CD8-positive, alpha-beta memory T cell (primary cell): Measurements from ENCODE around the gene DGKI. TPM values are rescaled to one million over a fixed set of nuclear protein-coding genes. Genes with fewer than 3 reads are reported as not detected.

Experiments
- CTCF ChIA-PET: fragments of 350-600 bp; sonication (Branson Sonifier 250); formaldehyde crosslinking; loops from one replicate; lab custom pipeline; 2021; ENCODE audit warnings: antibody characterized with exemption; lab: Charles Lee
- POLR2A ChIA-PET: fragments of 350-600 bp; sonication (Branson Sonifier 250); formaldehyde crosslinking; loops from one replicate; lab custom pipeline; 2021; ENCODE audit warnings: antibody characterized with exemption; lab: Charles Lee
- DNase-seq, 5 donors: peaks; one replicate each; pipeline versions ENCODE4 v3.0.0 to v3.0.0-alpha.2; 2020 to 2022; ENCODE audit warnings: mixed read lengths in 1 of 5
- H3K27ac ChIP-seq: one replicate; pipeline ENCODE4 v1.7.0; 2013; ENCODE audit warnings: low read depth, mild to moderate bottlenecking, low read length, moderate library complexity
- H3K27me3 ChIP-seq: 2 replicates; pipeline ENCODE4 v1.7.0; 2013; ENCODE audit warnings: low read length, mild to moderate bottlenecking; ENCODE audit not compliant: insufficient read depth, poor library complexity, severe bottlenecking
- H3K36me3 ChIP-seq: 2 replicates; pipeline ENCODE4 v1.7.0; 2013; ENCODE audit warnings: mild to moderate bottlenecking, low read length, moderate library complexity; ENCODE audit not compliant: insufficient read depth
- H3K4me1 ChIP-seq: 2 replicates; pipeline ENCODE4 v1.7.0; 2013; ENCODE audit warnings: mild to moderate bottlenecking, low read length, moderate library complexity; ENCODE audit not compliant: insufficient read depth
- H3K4me3 ChIP-seq: 2 replicates; pipeline ENCODE4 v1.7.0; 2013; ENCODE audit warnings: mild to moderate bottlenecking, low read length
- H3K9me3 ChIP-seq: 2 replicates; pipeline ENCODE4 v1.7.0; 2013; ENCODE audit warnings: mild to moderate bottlenecking, low read length
- H3K27ac Mint-ChIP-seq, 8 donors: one replicate each; pipeline ENCODE4 v1.8.0; 2020 to 2021; ENCODE audit warnings: mixed read lengths in 8 of 8, mild to moderate bottlenecking in 6 of 8, inconsistent platforms in 3 of 8, moderate library complexity in 3 of 8
- H3K27me3 Mint-ChIP-seq, 2 donors: one replicate each; pipeline ENCODE4 v1.8.0; 2020 to 2021; ENCODE audit warnings: mixed read lengths in 2 of 2, mild to moderate bottlenecking in 1 of 2, moderate library complexity in 1 of 2
- H3K36me3 Mint-ChIP-seq, 3 donors: one replicate each; pipeline ENCODE4 v1.8.0; 2020 to 2021; ENCODE audit warnings: mixed read lengths in 3 of 3, inconsistent platforms in 1 of 3, mild to moderate bottlenecking in 1 of 3
- H3K4me1 Mint-ChIP-seq, 3 donors: one replicate each; pipeline ENCODE4 v1.8.0; 2020 to 2021; ENCODE audit warnings: mixed read lengths in 3 of 3, inconsistent platforms in 1 of 3, mild to moderate bottlenecking in 1 of 3
- H3K4me3 Mint-ChIP-seq, 7 donors: one replicate each; pipeline ENCODE4 v1.8.0; 2020 to 2021; ENCODE audit warnings: mixed read lengths in 7 of 7, mild to moderate bottlenecking in 6 of 7, moderate library complexity in 4 of 7, inconsistent platforms in 2 of 7
- H3K9me3 Mint-ChIP-seq, 5 donors: one replicate each; pipeline ENCODE4 v1.8.0; 2020 to 2022; ENCODE audit warnings: mixed read lengths in 5 of 5, mild to moderate bottlenecking in 3 of 5, moderate library complexity in 2 of 5, inconsistent platforms in 1 of 5
- polyA plus RNA-seq: library from polyadenylated mRNA; unstranded; fragments of 300-500 nt; fragmentation: Illumina TruSeq; gene quantifications from one replicate; pipeline ENCODE4 v1.2.3, GENCODE V29; 2021
- total RNA-seq, 2 experiments: library from RNA; stranded (reverse); gene quantifications; one replicate each; pipeline ENCODE4 v1.2.3, GENCODE V29; 2021

The DGKI gene
- total and polyA plus RNA-seq, 3 experiments from 2014 or later: 1.3 to 1.4 TPM; not detected in 1

GRCh38 chr7:137579913-137580640, 266.7 kb downstream of the DGKI start:
- Histone ChIP-seq H3K27ac (no peak overlapping the region), H3K4me3 (no peak overlapping the region), H3K36me3 (no peaks in the 10 kb centered on the region), H3K27me3 (no peaks in the 10 kb centered on the region), H3K9me3 (no peaks in the 10 kb centered on the region), H3K4me1 (no peaks in the 10 kb centered on the region)
- ChIA-PET CTCF (no interaction called here), POLR2A (no interaction called here)
- H3K9me3 Mint-ChIP-seq: no peaks in the 10 kb centered on the region
- H3K27me3 Mint-ChIP-seq: peaks cover 0 to 2% of the 10 kb centered on the region in 2 donors
- no peak overlapping the region for H3K27ac Mint-ChIP-seq
- DNase-seq: no peak
- no peaks in the 10 kb centered on the region for H3K4me1 Mint-ChIP-seq
- no peak overlapping the region for H3K4me3 Mint-ChIP-seq
- no peaks in the 10 kb centered on the region for H3K36me3 Mint-ChIP-seq

DNA sequence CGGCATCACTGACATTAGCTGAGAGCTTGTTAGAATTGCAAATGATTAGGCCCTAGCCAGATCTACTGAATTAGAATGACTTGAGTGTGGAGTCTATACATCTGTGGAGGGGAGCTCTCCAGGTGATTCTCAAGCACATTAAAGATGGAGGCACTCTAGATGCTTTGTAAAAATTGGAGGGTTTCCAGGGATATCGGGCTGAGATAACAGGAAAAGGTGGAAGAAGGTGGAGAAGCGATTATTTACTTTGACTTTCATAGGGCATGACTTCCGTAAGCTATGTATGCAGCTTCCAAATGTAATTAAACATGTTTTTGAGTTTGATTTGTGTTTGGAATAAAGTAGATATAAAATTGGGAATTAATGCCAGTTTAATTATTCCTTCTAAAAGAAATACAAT, 268.2 kb downstream of the DGKI start:
- Histone ChIP-seq H3K36me3 (no peaks in the 10 kb centered on the region), H3K27me3 (no peaks in the 10 kb centered on the region), H3K4me1 (no peaks in the 10 kb centered on the region), H3K9me3 (no peaks in the 10 kb centered on the region), H3K4me3 (no peak overlapping the region), H3K27ac (no peak overlapping the region)
- H3K4me3 Mint-ChIP-seq: no peak overlapping the region
- no peak for DNase-seq
- no peak overlapping the region for H3K27ac Mint-ChIP-seq
- CTCF ChIA-PET: no interaction called here
- peaks cover 0 to 2% of the 10 kb centered on the region in 2 donors for H3K27me3 Mint-ChIP-seq
- no peaks in the 10 kb centered on the region for H3K4me1 Mint-ChIP-seq
- POLR2A ChIA-PET: no interaction called here
- H3K9me3 Mint-ChIP-seq: no peaks in the 10 kb centered on the region
- no peaks in the 10 kb centered on the region for H3K36me3 Mint-ChIP-seq

- no peak overlapping the region for H3K4me3 Mint-ChIP-seq
- H3K4me1 ChIP-seq: no peaks in the 10 kb centered on the region
- H3K27ac Mint-ChIP-seq: no peak overlapping the region
- H3K27ac ChIP-seq: no peak overlapping the region
- H3K4me1 Mint-ChIP-seq: no peaks in the 10 kb centered on the region
- CTCF ChIA-PET: no interaction called here
- POLR2A ChIA-PET: no interaction called here
- H3K4me3 ChIP-seq: no peak overlapping the region
- H3K9me3 ChIP-seq: no peaks in the 10 kb centered on the region
- no peaks in the 10 kb centered on the region for H3K36me3 ChIP-seq
- H3K36me3 Mint-ChIP-seq: no peaks in the 10 kb centered on the region
- no peaks in the 10 kb centered on the region for H3K27me3 ChIP-seq
- no peak for DNase-seq
- no peaks in the 10 kb centered on the region for H3K9me3 Mint-ChIP-seq
- peaks cover 0 to 2% of the 10 kb centered on the region in 2 donors for H3K27me3 Mint-ChIP-seq
Observed at GRCh38 chr7:137577184-137577583, 269.6 kb downstream of the DGKI start.

DNA sequence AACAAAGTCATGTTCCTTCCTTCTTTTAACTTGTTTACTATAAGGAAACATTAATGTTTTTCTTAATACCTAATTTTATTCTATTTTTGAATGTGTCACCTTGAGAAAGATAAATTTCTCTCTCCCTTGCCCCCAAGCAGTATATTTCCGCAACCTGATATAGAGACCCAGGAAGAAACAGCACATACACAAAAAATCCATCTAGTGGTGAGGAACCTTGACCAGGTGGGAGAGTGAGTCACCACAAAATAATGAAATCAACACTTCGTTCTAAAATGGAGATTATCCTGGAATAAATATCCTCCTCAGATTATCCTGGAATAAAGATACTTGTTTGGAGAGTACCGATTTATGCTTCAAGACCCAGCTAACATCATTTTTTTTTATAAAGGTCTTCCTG, 270.3 kb downstream of the DGKI start:
- H3K9me3 ChIP-seq: no peaks in the 10 kb centered on the region

GRCh38 chr7:137574812-137575211, 272.0 kb downstream of the DGKI start:
- ChIA-PET POLR2A (no interaction called here), CTCF (no interaction called here)
- Mint-ChIP-seq H3K4me1 (no peaks in the 10 kb centered on the region), H3K27me3 (peaks cover 0 to 2% of the 10 kb centered on the region in 2 donors), H3K4me3 (no peak overlapping the region), H3K9me3 (peaks cover 0 to 1% (median 0%) of the 10 kb centered on the region in 5 donors), H3K27ac (no peak overlapping the region), H3K36me3 (no peaks in the 10 kb centered on the region)
- no peak overlapping the region for H3K4me3 ChIP-seq
- H3K27me3 ChIP-seq: no peaks in the 10 kb centered on the region
- no peaks in the 10 kb centered on the region for H3K9me3 ChIP-seq
- no peaks in the 10 kb centered on the region for H3K36me3 ChIP-seq
- H3K4me1 ChIP-seq: no peaks in the 10 kb centered on the region
- no peak for DNase-seq
- no peak overlapping the region for H3K27ac ChIP-seq

More for the DNA sequence above, 270.3 kb downstream of the DGKI start:
- H3K27ac ChIP-seq: no peak overlapping the region
- H3K4me3 ChIP-seq: no peak overlapping the region
- Mint-ChIP-seq H3K4me3 (no peak overlapping the region), H3K4me1 (no peaks in the 10 kb centered on the region), H3K27ac (no peak overlapping the region), H3K27me3 (peaks cover 0 to 2% of the 10 kb centered on the region in 2 donors), H3K9me3 (peaks cover 0 to under 1% (median 0%) of the 10 kb centered on the region in 5 donors), H3K36me3 (no peaks in the 10 kb centered on the region)
- H3K27me3 ChIP-seq: no peaks in the 10 kb centered on the region
- no peaks in the 10 kb centered on the region for H3K4me1 ChIP-seq
- H3K36me3 ChIP-seq: no peaks in the 10 kb centered on the region
- CTCF ChIA-PET: no interaction called here
- POLR2A ChIA-PET: no interaction called here
- DNase-seq: no peak

DNA sequence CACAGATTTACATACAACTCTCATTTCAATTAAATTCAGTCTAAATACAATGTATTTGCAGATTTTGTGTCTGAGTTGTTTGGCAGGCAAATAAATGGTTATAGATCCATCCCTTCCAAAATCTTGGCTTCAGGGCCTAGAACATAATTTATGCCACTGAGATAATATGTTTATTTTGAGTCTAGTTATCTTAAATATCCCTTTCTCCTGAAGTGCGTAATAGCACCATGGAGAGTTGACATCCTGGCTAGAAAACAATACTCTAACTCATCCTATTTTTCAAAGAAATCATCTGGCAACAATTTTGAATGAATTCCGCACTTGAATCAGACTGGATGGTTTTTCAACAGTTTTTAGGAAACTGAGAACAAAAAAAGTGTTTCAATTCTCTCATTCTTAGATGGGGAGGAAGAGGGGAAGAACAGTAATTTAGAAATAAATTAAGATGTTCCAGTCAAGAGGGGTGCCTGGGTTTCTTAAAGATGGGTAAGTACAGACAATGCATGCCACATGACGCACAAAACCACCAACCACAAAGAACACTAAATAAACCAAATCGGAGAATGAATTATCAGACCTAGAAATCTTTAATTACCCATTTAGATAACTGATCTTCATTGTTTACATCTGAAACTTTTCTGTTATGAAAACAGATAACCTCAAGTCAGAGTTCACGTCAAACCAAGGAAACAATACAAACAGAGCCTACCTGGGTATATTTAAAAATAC, 274.6 kb downstream of the DGKI start:
- POLR2A ChIA-PET: no interaction called here
- no peak for DNase-seq
- peaks cover 0 to 1% (median 0%) of the 10 kb centered on the region in 5 donors for H3K9me3 Mint-ChIP-seq

GRCh38 chr7:137564677-137565076, 282.1 kb downstream of the DGKI start:
- DNase-seq: no peak
- no peaks in the 10 kb centered on the region for H3K4me1 ChIP-seq
- no peaks in the 10 kb centered on the region for H3K27me3 ChIP-seq
- Mint-ChIP-seq H3K4me1 (no peaks in the 10 kb centered on the region), H3K27ac (no peak overlapping the region), H3K36me3 (peaks cover 0 to 4% (median 0%) of the 10 kb centered on the region in 3 donors), H3K9me3 (peaks cover 0 to 6% (median 0%) of the 10 kb centered on the region in 5 donors), H3K27me3 (peaks cover 0 to 2% of the 10 kb centered on the region in 2 donors), H3K4me3 (no peak overlapping the region)
- no peak overlapping the region for H3K4me3 ChIP-seq
- CTCF ChIA-PET: no interaction called here
- no peak overlapping the region for H3K27ac ChIP-seq
- H3K36me3 ChIP-seq: no peaks in the 10 kb centered on the region
- no peaks in the 10 kb centered on the region for H3K9me3 ChIP-seq
- POLR2A ChIA-PET: no interaction called here

More for the DNA sequence above, 274.6 kb downstream of the DGKI start:
- H3K27ac ChIP-seq: no peak overlapping the region
- Mint-ChIP-seq H3K4me3 (no peak overlapping the region), H3K4me1 (no peaks in the 10 kb centered on the region), H3K27me3 (no peaks in the 10 kb centered on the region), H3K36me3 (no peaks in the 10 kb centered on the region), H3K27ac (no peak overlapping the region)
- CTCF ChIA-PET: no interaction called here
- no peaks in the 10 kb centered on the region for H3K4me1 ChIP-seq
- no peaks in the 10 kb centered on the region for H3K36me3 ChIP-seq
- no peaks in the 10 kb centered on the region for H3K9me3 ChIP-seq
- no peak overlapping the region for H3K4me3 ChIP-seq
- no peaks in the 10 kb centered on the region for H3K27me3 ChIP-seq

DNA sequence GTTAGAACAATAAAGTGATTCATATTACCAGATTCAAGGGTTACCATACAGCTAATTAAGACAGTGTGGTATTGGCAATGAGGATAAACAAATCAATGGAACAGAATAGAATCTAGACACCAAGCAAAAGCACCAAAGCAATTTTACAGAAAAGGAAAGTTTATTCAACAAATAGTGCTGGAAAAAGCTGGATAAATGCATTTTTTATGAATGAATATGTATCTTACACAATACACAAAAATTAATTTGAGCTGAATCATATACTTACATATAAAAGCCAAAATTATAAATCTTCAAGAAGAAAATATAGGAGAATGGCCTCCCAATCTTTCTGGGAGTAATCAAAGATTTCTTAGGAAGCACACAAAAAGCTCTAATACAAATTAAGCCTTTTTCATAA, 282.8 kb downstream of the DGKI start:
- H3K4me3 Mint-ChIP-seq: no peak overlapping the region
- H3K36me3 Mint-ChIP-seq: peaks cover 0 to 4% (median 0%) of the 10 kb centered on the region in 3 donors
- Histone ChIP-seq H3K9me3 (no peaks in the 10 kb centered on the region), H3K27me3 (no peaks in the 10 kb centered on the region), H3K27ac (no peak overlapping the region), H3K4me1 (no peaks in the 10 kb centered on the region), H3K36me3 (no peaks in the 10 kb centered on the region), H3K4me3 (no peak overlapping the region)
- POLR2A ChIA-PET: no interaction called here
- no peak for DNase-seq
- H3K4me1 Mint-ChIP-seq: no peaks in the 10 kb centered on the region
- peaks cover 0 to 8% (median 0%) of the 10 kb centered on the region in 5 donors for H3K9me3 Mint-ChIP-seq
- CTCF ChIA-PET: no interaction called here
- H3K27ac Mint-ChIP-seq: no peak overlapping the region
- H3K27me3 Mint-ChIP-seq: peaks cover 0 to 2% of the 10 kb centered on the region in 2 donors
